ENCODE measurements around the gene PRDM13. TPM values are rescaled to one million over a fixed set of nuclear protein-coding genes. Genes with fewer than 3 reads are reported as not detected.

The PRDM13 gene
- total and polyA plus RNA-seq, 2 of the 13 experiments (the other 11 are each of a cell fraction or from before 2014, with no cell fraction given) = not detected

DNA sequence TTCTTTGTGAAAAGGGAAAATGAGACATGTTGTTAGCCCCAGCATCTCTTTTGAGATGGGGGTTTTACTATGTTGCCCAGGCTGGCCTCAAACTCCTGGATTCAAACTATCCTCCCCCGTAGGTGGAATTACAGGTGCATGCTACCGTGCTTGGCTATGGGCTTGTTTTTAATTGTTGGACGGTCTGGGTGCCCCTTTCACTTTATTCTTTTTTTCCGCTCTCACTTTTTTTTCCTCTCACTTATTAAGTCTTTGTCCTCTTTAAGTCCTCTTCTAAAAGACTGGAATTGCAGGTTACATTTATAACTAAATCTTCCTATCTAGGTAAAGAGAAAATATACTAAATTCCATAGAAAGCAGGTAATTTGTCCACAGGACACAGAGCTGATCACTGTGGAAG, 18.8 kb upstream of the PRDM13 start:
- ChIA-PET POLR2A (interaction anchor here (1.9 kb wide), 1 partner anchor 19 kb away, joined by 12 read pairs; the partner anchor contains the start of gene CCNC), CTCF (ENCODE audit: low intra/inter-chr PET ratio, low total read pairs) (interaction anchor here (1.3 to 2.6 kb wide), 2 partner anchors 156 to 158 kb away, joined by 3 to 10 read pairs; no protein-coding TSS in a partner anchor)

More for the DNA sequence above, 18.8 kb upstream of the PRDM13 start:
- intact Hi-C loops (cut with micrococcal nuclease; ENCODE audit: unreplicated experiment) = loop anchor here (1.0 to 5.0 kb wide), 3 partner anchors 15 to 235 kb away; no protein-coding TSS in a partner anchor
- Histone ChIP-seq H4K20me1 (ENCODE audit: insufficient read depth, low read length) (no peaks in the 10 kb centered on the region), H2AFZ (ENCODE audit: low read length) (no peak overlapping the region), H3K79me2 (ENCODE audit: insufficient read depth, low read length) (no peaks in the 10 kb centered on the region), H3K9me3 (ENCODE audit: low read length) (no peaks in the 10 kb centered on the region), H3K27me3 (ENCODE audit: control insufficient read depth in 1 of 2, insufficient read depth in 2 of 2, low read length in 2 of 2) (peaks cover 5 to 46% of the 10 kb centered on the region in 2 experiments), H3K4me3 (replicated peaks in 1 of 3; ENCODE audit: insufficient read depth in 1 of 3, low read depth in 2 of 3, low read length in 3 of 3) (no peak overlapping the region), H3K36me3 (replicated peaks in 1 of 2; ENCODE audit: control insufficient read depth in 1 of 2, insufficient read depth in 2 of 2, low read length in 2 of 2) (no peaks in the 10 kb centered on the region), H3K4me2 (ENCODE audit: low read depth, low read length) (no peak overlapping the region), H3K4me1 (ENCODE audit: insufficient read depth, low read length) (peaks cover 13% of the 10 kb centered on the region), H3K27ac (ENCODE audit: extremely low read length, insufficient read depth, low read length) (no peak overlapping the region), H3K9ac (ENCODE audit: insufficient read depth, low read depth, low read length) (no peak overlapping the region)
- no TSS peak for BruUV-seq (replicated peaks)
- no peak for ATAC-seq
- TF ChIP-seq, protein P1, sequence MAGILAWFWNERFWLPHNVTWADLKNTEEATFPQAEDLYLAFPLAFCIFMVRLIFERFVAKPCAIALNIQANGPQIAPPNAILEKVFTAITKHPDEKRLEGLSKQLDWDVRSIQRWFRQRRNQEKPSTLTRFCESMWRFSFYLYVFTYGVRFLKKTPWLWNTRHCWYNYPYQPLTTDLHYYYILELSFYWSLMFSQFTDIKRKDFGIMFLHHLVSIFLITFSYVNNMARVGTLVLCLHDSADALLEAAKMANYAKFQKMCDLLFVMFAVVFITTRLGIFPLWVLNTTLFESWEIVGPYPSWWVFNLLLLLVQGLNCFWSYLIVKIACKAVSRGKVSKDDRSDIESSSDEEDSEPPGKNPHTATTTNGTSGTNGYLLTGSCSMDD (CRISPR knock-in tag; IDR thresholded peaks at IDR 0.05) = no peak
- TF ChIP-seq, protein P2, sequence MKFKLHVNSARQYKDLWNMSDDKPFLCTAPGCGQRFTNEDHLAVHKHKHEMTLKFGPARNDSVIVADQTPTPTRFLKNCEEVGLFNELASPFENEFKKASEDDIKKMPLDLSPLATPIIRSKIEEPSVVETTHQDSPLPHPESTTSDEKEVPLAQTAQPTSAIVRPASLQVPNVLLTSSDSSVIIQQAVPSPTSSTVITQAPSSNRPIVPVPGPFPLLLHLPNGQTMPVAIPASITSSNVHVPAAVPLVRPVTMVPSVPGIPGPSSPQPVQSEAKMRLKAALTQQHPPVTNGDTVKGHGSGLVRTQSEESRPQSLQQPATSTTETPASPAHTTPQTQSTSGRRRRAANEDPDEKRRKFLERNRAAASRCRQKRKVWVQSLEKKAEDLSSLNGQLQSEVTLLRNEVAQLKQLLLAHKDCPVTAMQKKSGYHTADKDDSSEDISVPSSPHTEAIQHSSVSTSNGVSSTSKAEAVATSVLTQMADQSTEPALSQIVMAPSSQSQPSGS (CRISPR knock-in tag; IDR thresholded peaks at IDR 0.05) = no peak
- TF ChIP-seq TCF7L2 (IDR thresholded peaks at IDR 0.05; ENCODE audit: low read depth, low read length) (no peak), NR2F6 (IDR thresholded peaks at IDR 0.05) (no peak), NR2F6 (CRISPR knock-in tag; IDR thresholded peaks at IDR 0.05) (no peak), ZNF207 (IDR thresholded peaks at IDR 0.05; ENCODE audit: borderline replicate concordance) (no peak), XRCC5 (optimal IDR thresholded peaks at IDR 0.05; ENCODE audit: low read length) (no peak), HNF4G (IDR thresholded peaks at IDR 0.05; ENCODE audit: borderline replicate concordance, low read depth, low read length) (no peak), HNF4G (CRISPR knock-in tag; IDR thresholded peaks at IDR 0.05; ENCODE audit: borderline replicate concordance, low read depth) (no peak)
- no peak for DNase-seq (ENCODE audit: low spot score)
- FAIRE-seq = no peak
- in situ Hi-C loops (cut with HindIII; ENCODE audit: extremely low pct_ligation_motif_present, low pct_unique_long_range_greater_than_20kb) = loop anchor here (10.0 kb wide), 1 partner anchor 237 kb away; no protein-coding TSS in a partner anchor
- 87% methylated on average over 4 of the region's 4 CpGs for WGBS (ENCODE audit: low lambda C conversion rate)

Measured in HepG2 (cell line).